Activated CD4-positive, alpha-beta T cell treated with anti-CD3 and anti-CD28 coated beads for 36 hours (primary cell): ENCODE data around the gene PLEKHO1. TPM values are rescaled to one million over a fixed set of nuclear protein-coding genes. Genes with fewer than 3 reads are reported as not detected.

ENCODE experiments used
- ATAC-seq: fragments of 200-7000 bp; cut with Tn5 transposase; one replicate; pipeline ENCODE4 v1.10.0; 2021; ENCODE audit warnings: mild to moderate bottlenecking, moderate library complexity
- CTCF ChIA-PET: fragments of 350-600 bp; sonication (Branson Sonifier 250); formaldehyde crosslinking; loops from one replicate; lab custom pipeline; 2021; ENCODE audit warnings: antibody characterized with exemption; lab: Charles Lee
- POLR2A ChIA-PET: fragments of 350-600 bp; sonication (Branson Sonifier 250); formaldehyde crosslinking; loops from one replicate; lab custom pipeline; 2021; ENCODE audit warnings: antibody characterized with exemption, inconsistent platforms; lab: Charles Lee
- DNase-seq: peaks from one replicate; pipeline ENCODE4 v3.0.0-alpha.2; 2020
- H3K27ac Mint-ChIP-seq: one replicate; pipeline ENCODE4 v1.8.0; 2021; ENCODE audit warnings: mixed read lengths
- H3K27me3 Mint-ChIP-seq: one replicate; pipeline ENCODE4 v1.8.0; 2021; ENCODE audit warnings: mixed read lengths
- H3K36me3 Mint-ChIP-seq: one replicate; pipeline ENCODE4 v1.8.0; 2021; ENCODE audit warnings: low read depth, mixed read lengths
- H3K4me1 Mint-ChIP-seq: one replicate; pipeline ENCODE4 v1.8.0; 2021; ENCODE audit warnings: mixed read lengths
- H3K4me3 Mint-ChIP-seq: one replicate; pipeline ENCODE4 v1.8.0; 2021; ENCODE audit warnings: mild to moderate bottlenecking, moderate library complexity, mixed read lengths
- H3K9me3 Mint-ChIP-seq: one replicate; pipeline ENCODE4 v1.8.0; 2021; ENCODE audit warnings: low read depth, mixed read lengths
- intact Hi-C, 2 experiments: fragments of 100-400 bp; cut with DNase I in 1 of 2; cut with micrococcal nuclease in 1 of 2; formaldehyde crosslinking; loops; one replicate each; pipeline versions ENCODE4 v1.14.2 to v1.15.1; 2022 to 2024; cut with DNase I, micrococcal nuclease
- total RNA-seq, 2 experiments: library from RNA; stranded (reverse); gene quantifications; one replicate each; pipeline ENCODE4 v1.2.3, GENCODE V29; 2021

The PLEKHO1 gene
- total RNA-seq, 2 experiments from 2014 or later: 13.2 TPM

GRCh38 chr1:150161747-150162581, 12.2 kb downstream of the PLEKHO1 start:
- no peak for ATAC-seq
- ChIA-PET POLR2A (interaction anchor here (0.5 kb wide), 1 partner anchor 196 kb away, joined by 3 read pairs; no protein-coding TSS in a partner anchor), CTCF (interaction anchor here (0.5 to 6.3 kb wide), 10 partner anchors 9 to 182 kb away, joined by 3 to 65 read pairs (median 4); no protein-coding TSS in a partner anchor)
- intact Hi-C loops: loop anchor here in 1 of 2 experiments (10.0 kb wide), 1 partner anchor 267 kb away; the partner anchor contains the start of gene BOLA1
- H3K4me1 Mint-ChIP-seq: peaks cover 44% of the 10 kb centered on the region
- no peaks in the 10 kb centered on the region for H3K9me3 Mint-ChIP-seq
- no peak overlapping the region for H3K27ac Mint-ChIP-seq
- no peak overlapping the region for H3K4me3 Mint-ChIP-seq
- no peak for DNase-seq
- H3K36me3 Mint-ChIP-seq: peaks cover 15% of the 10 kb centered on the region
- no peaks in the 10 kb centered on the region for H3K27me3 Mint-ChIP-seq

- intact Hi-C loops: loop anchor here in 1 of 2 experiments (10.0 kb wide), 1 partner anchor 268 kb away; the partner anchor contains the start of gene BOLA1
- no peak for ATAC-seq
- ChIA-PET POLR2A (no interaction called here), CTCF (interaction anchor here (0.5 to 6.3 kb wide), 6 partner anchors 9 to 182 kb away, joined by 3 to 65 read pairs (median 4); no protein-coding TSS in a partner anchor)
- Mint-ChIP-seq H3K9me3 (no peaks in the 10 kb centered on the region), H3K27me3 (no peaks in the 10 kb centered on the region), H3K4me3 (no peak overlapping the region), H3K36me3 (peaks cover 12% of the 10 kb centered on the region), H3K4me1 (peaks cover 42% of the 10 kb centered on the region), H3K27ac (no peak overlapping the region)
- no peak for DNase-seq
These were observed 12.8 kb downstream of the PLEKHO1 start for GRCh38 chr1:150162582-150162861.

- Mint-ChIP-seq H3K36me3 (peaks cover 8% of the 10 kb centered on the region), H3K27me3 (no peaks in the 10 kb centered on the region), H3K4me3 (no peak overlapping the region), H3K27ac (no peak overlapping the region), H3K9me3 (no peaks in the 10 kb centered on the region), H3K4me1 (peaks cover 39% of the 10 kb centered on the region)
- intact Hi-C loops: loop anchor here in 1 of 2 experiments (10.0 kb wide), 1 partner anchor 268 kb away; the partner anchor contains the start of gene BOLA1
- CTCF ChIA-PET: interaction anchor here (0.7 to 6.3 kb wide), 7 partner anchors 10 to 275 kb away, joined by 3 to 65 read pairs (median 4); a partner anchor contains a TSS
- ATAC-seq (peak; percentile 63), DNase-seq (peak; percentile 60)
- POLR2A ChIA-PET: no interaction called here
These were observed 13.4 kb downstream of the PLEKHO1 start for GRCh38 chr1:150162862-150163706.

- Mint-ChIP-seq H3K9me3 (no peaks in the 10 kb centered on the region), H3K4me3 (no peak overlapping the region), H3K27me3 (no peaks in the 10 kb centered on the region), H3K27ac (no peak overlapping the region), H3K4me1 (peaks cover 37% of the 10 kb centered on the region), H3K36me3 (peaks cover 3% of the 10 kb centered on the region)
- ATAC-seq (no peak), DNase-seq (no peak)
- ChIA-PET CTCF (interaction anchor here (1.0 to 6.3 kb wide), 3 partner anchors 23 to 110 kb away, joined by 3 to 65 read pairs (median 5); no protein-coding TSS in a partner anchor), POLR2A (no interaction called here)
- intact Hi-C loops: loop anchor here in 1 of 2 experiments (10.0 kb wide), 1 partner anchor 269 kb away; the partner anchor contains the start of gene BOLA1
These were observed 14.5 kb downstream of the PLEKHO1 start for GRCh38 chr1:150164224-150164623.

- intact Hi-C loops: loop anchor here in 1 of 2 experiments (10.0 kb wide), 1 partner anchor 270 kb away; the partner anchor contains the start of gene BOLA1
- Mint-ChIP-seq H3K36me3 (no peaks in the 10 kb centered on the region), H3K4me3 (no peak overlapping the region), H3K27me3 (no peaks in the 10 kb centered on the region), H3K9me3 (no peaks in the 10 kb centered on the region), H3K4me1 (peaks cover 33% of the 10 kb centered on the region), H3K27ac (no peak overlapping the region)
- ATAC-seq (no peak), DNase-seq (no peak)
- POLR2A ChIA-PET: no interaction called here
- CTCF ChIA-PET: interaction anchor here (0.6 to 6.3 kb wide), 8 partner anchors 14 to 110 kb away, joined by 3 to 65 read pairs (median 6); partner anchors contain the start of genes PLEKHO1 and VPS45
These were observed 15.1 kb downstream of the PLEKHO1 start for GRCh38 chr1:150164779-150165178.

GRCh38 chr1:150165622-150166612, 16.2 kb downstream of the PLEKHO1 start:
- CTCF ChIA-PET: interaction anchor here (0.7 to 6.3 kb wide), 11 partner anchors 13 to 203 kb away, joined by 3 to 65 read pairs (median 5); partner anchors contain the start of genes PLEKHO1 and VPS45
- DNase-seq (peak; percentile 74), ATAC-seq (peak; percentile 52)
- Mint-ChIP-seq H3K36me3 (no peaks in the 10 kb centered on the region), H3K9me3 (no peaks in the 10 kb centered on the region), H3K4me3 (no peak overlapping the region), H3K4me1 (peaks cover 22% of the 10 kb centered on the region), H3K27me3 (no peaks in the 10 kb centered on the region), H3K27ac (no peak overlapping the region)
- intact Hi-C loops: loop anchor here in 1 of 2 experiments (1.0 to 10.0 kb wide), 2 partner anchors 93 to 271 kb away; partner anchors contain the start of gene BOLA1
- POLR2A ChIA-PET: interaction anchor here (0.5 to 0.6 kb wide), 2 partner anchors 278 to 735 kb away, joined by 3 to 4 read pairs; a partner anchor contains a TSS

- no peak overlapping the region for H3K27ac Mint-ChIP-seq
- peak; percentile 73 for ATAC-seq
- no peaks in the 10 kb centered on the region for H3K36me3 Mint-ChIP-seq
- H3K9me3 Mint-ChIP-seq: no peaks in the 10 kb centered on the region
- no peaks in the 10 kb centered on the region for H3K4me1 Mint-ChIP-seq
- H3K27me3 Mint-ChIP-seq: no peaks in the 10 kb centered on the region
- POLR2A ChIA-PET: no interaction called here
- CTCF ChIA-PET: interaction anchor here (0.8 to 1.7 kb wide), 10 partner anchors 10 to 208 kb away, joined by 3 to 18 read pairs (median 3); no protein-coding TSS in a partner anchor
- no peak overlapping the region for H3K4me3 Mint-ChIP-seq
- intact Hi-C loops: loop anchor here (1.0 to 10.0 kb wide), 4 partner anchors 96 to 274 kb away; partner anchors contain the start of gene BOLA1 (in 1 of the 2)
- peak; percentile 76 for DNase-seq
These were observed 19.4 kb downstream of the PLEKHO1 start for GRCh38 chr1:150168960-150169601.

GRCh38 chr1:150171801-150172200, 22.1 kb downstream of the PLEKHO1 start:
- DNase-seq (no peak), ATAC-seq (no peak)
- ChIA-PET CTCF (interaction anchor here (0.6 to 3.6 kb wide), 2 partner anchors 12 to 99 kb away, joined by 3 to 14 read pairs; no protein-coding TSS in a partner anchor), POLR2A (no interaction called here)
- no peak overlapping the region for H3K4me3 Mint-ChIP-seq
- no peaks in the 10 kb centered on the region for H3K27me3 Mint-ChIP-seq
- H3K27ac Mint-ChIP-seq: no peak overlapping the region
- intact Hi-C loops: no loop called here
- H3K4me1 Mint-ChIP-seq: no peaks in the 10 kb centered on the region
- no peaks in the 10 kb centered on the region for H3K36me3 Mint-ChIP-seq
- H3K9me3 Mint-ChIP-seq: no peaks in the 10 kb centered on the region

GRCh38 chr1:150173141-150173585, 23.4 kb downstream of the PLEKHO1 start:
- POLR2A ChIA-PET: no interaction called here
- Mint-ChIP-seq H3K9me3 (no peaks in the 10 kb centered on the region), H3K27me3 (no peaks in the 10 kb centered on the region), H3K4me1 (no peaks in the 10 kb centered on the region), H3K27ac (no peak overlapping the region), H3K4me3 (no peak overlapping the region), H3K36me3 (no peaks in the 10 kb centered on the region)
- CTCF ChIA-PET: interaction anchor here (3.6 kb wide), 1 partner anchor 100 kb away, joined by 14 read pairs; no protein-coding TSS in a partner anchor
- no peak for ATAC-seq
- DNase-seq: no peak
- intact Hi-C loops: no loop called here
